NAMALWA (cell line): Measurements from ENCODE around the gene TMEM51.
"Not testable (repeated sequence)": the region's sequence is repeated elsewhere in the genome, so short reads cannot be mapped to it uniquely, and the experiment has no call there.

Experiments
- DNase-seq: peaks from one replicate; pipeline ENCODE4 v3.0.0-alpha.2; 2015; ENCODE audit warnings: low spot score

Gene TMEM51

GRCh38 chr1:15128077-15128476 lies 25.5 kb upstream of the TMEM51 start:
- no peak for DNase-seq

GRCh38 chr1:15128520-15129313 lies 24.8 kb upstream of the TMEM51 start:
- peak; percentile 83 for DNase-seq

- DNase-seq, result no peak
These were observed 23.6 kb upstream of the TMEM51 start for GRCh38 chr1:15129944-15130343.

GRCh38 chr1:15130607-15131006 lies 22.9 kb upstream of the TMEM51 start:
- no peak for DNase-seq

- no peak for DNase-seq
These were observed 20.6 kb upstream of the TMEM51 start for GRCh38 chr1:15132965-15133364.

- DNase-seq, result no peak
These were observed 19.3 kb upstream of the TMEM51 start for GRCh38 chr1:15134285-15134684.

GRCh38 chr1:15135604-15136003 lies 17.9 kb upstream of the TMEM51 start:
- not testable (repeated sequence) for DNase-seq

GRCh38 chr1:15137809-15138208 lies 15.7 kb upstream of the TMEM51 start:
- DNase-seq, result no peak

- DNase-seq, result no peak
These were observed 13.7 kb upstream of the TMEM51 start for GRCh38 chr1:15139654-15140350.

GRCh38 chr1:15141935-15142539 lies 11.5 kb upstream of the TMEM51 start:
- DNase-seq, result no peak

GRCh38 chr1:15145327-15145726 lies 8.2 kb upstream of the TMEM51 start:
- no peak for DNase-seq

GRCh38 chr1:15146142-15146680 lies 7.3 kb upstream of the TMEM51 start:
- DNase-seq, result no peak

- DNase-seq, result no peak
These were observed 6.6 kb upstream of the TMEM51 start for GRCh38 chr1:15146971-15147376.

- no peak for DNase-seq
These were observed 5.5 kb upstream of the TMEM51 start for GRCh38 chr1:15148004-15148403.

GRCh38 chr1:15148475-15148874 lies 5.1 kb upstream of the TMEM51 start:
- no peak for DNase-seq

- no peak for DNase-seq
These were observed 4.6 kb upstream of the TMEM51 start for GRCh38 chr1:15148941-15149340.

- no peak for DNase-seq
These were observed 3.2 kb upstream of the TMEM51 start for GRCh38 chr1:15150376-15150775.

GRCh38 chr1:15151377-15151806 lies 2.2 kb upstream of the TMEM51 start:
- no peak for DNase-seq

- no peak for DNase-seq
These were observed 1.7 kb upstream of the TMEM51 start for GRCh38 chr1:15151871-15152270.

- DNase-seq, result no peak
These were observed 996 bp upstream of the TMEM51 start for GRCh38 chr1:15152318-15153183.

- DNase-seq, result no peak
These were observed 414 bp downstream of the TMEM51 start for GRCh38 chr1:15153842-15154479.
